Cardiac fibroblast (primary cell): Measurements from ENCODE around the gene CCDC74B.
A peak's percentile ranks its signal among the peaks of the same experiment; 100 is the strongest.
"Not testable (repeated sequence)": the region's sequence is repeated elsewhere in the genome, so short reads cannot be mapped to it uniquely, and the experiment has no call there.

Source experiments
- DNase-seq, 2 donors: peaks; one replicate each; pipeline versions ENCODE4 v3.0.0 to v3.0.0-alpha.2; 2010; ENCODE audit warnings: low read depth in 2 of 2
- H3K4me3 ChIP-seq, 2 donors: replicated peaks in 1 of 2; 1 replicate in 1 of 2; 2 replicates in 1 of 2; pipeline ENCODE4 v1.5.1; 2011; ENCODE audit warnings: low read depth in 2 of 2, low read length in 2 of 2, mild to moderate bottlenecking in 2 of 2, moderate library complexity in 1 of 2
- TF ChIP-seq, protein P1 (sequence below): IDR thresholded peaks from one replicate; pipeline ENCODE4 v1.5.1; 2011; ENCODE audit warnings: low read depth, mild to moderate bottlenecking, low read length, inconsistent platforms

The CCDC74B gene

DNA sequence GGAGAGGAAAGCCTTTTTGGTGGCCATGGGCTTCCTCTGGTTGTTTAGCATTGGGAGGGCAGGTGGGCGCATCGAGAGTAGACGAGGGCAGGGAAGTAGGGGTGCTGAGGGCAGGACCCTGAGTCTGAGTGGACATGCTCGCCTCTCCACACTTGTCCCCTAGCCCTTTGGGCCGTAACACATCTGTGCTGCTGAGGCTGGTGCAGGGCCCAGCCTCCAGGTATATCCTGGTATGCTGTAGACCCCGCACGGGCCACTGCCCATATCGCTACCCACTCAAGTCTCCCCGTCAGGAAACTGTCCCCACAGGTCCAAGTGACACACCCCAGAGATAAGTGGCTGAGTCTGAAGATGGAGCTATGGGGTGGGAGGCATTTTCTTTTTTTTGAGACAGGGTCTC, 13.7 kb upstream of the CCDC74B start:
- no peak overlapping the region for H3K4me3 ChIP-seq
- TF ChIP-seq, protein P1, sequence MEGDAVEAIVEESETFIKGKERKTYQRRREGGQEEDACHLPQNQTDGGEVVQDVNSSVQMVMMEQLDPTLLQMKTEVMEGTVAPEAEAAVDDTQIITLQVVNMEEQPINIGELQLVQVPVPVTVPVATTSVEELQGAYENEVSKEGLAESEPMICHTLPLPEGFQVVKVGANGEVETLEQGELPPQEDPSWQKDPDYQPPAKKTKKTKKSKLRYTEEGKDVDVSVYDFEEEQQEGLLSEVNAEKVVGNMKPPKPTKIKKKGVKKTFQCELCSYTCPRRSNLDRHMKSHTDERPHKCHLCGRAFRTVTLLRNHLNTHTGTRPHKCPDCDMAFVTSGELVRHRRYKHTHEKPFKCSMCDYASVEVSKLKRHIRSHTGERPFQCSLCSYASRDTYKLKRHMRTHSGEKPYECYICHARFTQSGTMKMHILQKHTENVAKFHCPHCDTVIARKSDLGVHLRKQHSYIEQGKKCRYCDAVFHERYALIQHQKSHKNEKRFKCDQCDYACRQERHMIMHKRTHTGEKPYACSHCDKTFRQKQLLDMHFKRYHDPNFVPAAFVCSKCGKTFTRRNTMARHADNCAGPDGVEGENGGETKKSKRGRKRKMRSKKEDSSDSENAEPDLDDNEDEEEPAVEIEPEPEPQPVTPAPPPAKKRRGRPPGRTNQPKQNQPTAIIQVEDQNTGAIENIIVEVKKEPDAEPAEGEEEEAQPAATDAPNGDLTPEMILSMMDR = no peak
- no peak for DNase-seq

DNA sequence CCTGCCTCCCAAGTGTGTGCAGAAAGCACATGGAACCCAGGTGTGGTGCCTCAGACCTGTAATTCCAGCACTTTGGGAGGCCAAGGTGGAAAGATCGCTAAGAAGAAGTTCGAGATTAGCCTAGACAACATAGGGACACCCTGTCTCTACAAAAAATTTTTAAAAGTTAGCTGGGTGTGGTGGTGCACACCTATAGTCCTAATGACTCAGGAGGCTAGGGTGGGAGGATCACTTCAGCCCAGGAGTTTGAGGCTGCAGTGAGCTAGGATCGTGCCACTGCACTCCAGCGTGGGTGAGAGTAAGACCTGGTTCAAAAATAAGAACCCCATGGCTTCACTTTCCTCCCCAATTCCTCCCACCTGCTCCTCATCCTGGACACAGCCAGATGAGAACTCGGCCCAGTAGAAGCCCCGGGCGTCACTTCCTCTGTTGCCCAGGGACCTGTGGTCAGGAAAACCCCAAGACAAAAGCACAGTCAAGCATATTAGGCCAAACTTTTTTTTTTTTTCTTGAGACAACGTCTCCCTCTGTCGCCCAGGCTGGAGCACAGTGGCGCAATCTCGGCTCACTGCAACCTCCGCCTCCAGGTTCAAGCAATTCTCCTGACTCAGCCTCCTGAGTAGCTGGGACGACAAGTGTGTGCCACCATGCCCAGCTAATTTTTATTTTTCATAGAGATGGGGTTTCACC, 13.1 kb upstream of the CCDC74B start:
- DNase-seq = peak; percentile 6 to 60
- H3K4me3 ChIP-seq = not testable (repeated sequence)

DNA sequence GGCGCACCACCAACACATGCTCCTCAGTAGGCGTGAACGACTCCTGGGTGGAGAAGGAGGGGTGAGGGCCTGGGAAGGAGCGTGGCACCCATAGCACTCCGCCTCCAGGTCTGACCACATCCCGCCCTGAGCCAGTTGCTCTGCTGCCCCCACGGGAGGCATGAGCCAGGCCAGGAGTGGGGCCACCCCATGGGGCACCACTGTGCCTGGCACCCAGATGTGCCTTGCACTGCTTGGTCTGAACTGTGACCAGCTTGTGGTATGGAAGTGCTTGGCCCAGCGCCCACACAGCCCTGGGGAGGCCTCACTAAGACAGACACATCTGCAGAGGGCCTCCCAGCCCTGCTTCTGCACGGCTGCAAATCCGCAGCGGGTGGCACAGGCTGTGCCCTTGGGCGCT, 12.4 kb upstream of the CCDC74B start:
- not testable (repeated sequence) for DNase-seq, H3K4me3 ChIP-seq

DNA sequence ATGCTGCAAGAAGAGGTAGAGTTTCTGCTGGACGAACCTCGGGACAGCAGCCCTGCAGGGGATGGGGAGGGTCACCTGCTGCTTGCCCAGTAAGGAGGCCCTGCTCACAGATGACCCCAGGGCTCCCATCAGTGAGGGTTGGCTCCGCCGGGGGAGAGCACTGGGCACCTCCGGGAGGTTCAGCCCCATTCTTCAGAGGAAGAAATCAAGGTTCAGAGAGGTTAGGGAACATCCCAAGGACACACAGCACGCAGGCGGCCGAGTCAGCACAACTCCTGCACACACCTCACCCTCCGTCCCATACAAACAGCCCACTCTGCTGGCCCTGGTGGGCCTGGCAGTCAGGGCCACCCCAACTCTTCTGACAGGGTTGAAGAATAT, 11.7 kb upstream of the CCDC74B start:
- no peak overlapping the region for H3K4me3 ChIP-seq
- TF ChIP-seq, protein P1 = no peak
- no peak for DNase-seq

DNA sequence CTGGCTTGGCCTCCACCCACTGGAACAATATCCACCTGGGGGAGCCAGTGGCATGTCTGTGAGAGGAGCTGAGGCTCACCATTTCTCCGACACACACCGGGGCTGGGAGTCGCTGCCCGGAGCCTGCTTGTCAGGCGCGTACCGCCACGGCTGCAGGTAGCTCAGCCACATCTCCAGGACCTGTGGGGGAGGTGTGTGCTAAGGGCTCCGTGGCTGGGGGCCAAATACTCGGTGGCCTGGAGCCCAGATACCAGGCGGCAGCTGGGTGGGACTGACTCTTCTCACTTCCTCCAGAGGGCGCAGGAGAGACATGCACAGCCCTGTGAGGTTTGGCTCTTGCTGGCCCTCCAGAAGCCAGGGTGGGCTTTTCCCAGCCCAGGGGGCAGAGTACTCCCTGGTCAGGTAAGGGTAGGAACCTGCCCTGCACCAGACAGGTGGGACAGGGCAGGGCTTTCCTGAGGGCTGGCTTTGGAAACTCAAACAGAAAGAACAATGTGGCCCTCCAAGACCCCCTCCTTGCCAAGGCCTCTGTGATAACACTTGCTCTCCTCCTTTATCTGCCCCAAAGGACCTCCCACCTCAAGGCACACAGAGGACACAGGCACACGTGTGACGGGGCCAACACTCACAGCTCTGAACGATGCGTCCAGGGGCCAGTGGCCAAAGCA, 11.2 kb upstream of the CCDC74B start:
- DNase-seq = peak; percentile 61 to 70
- TF ChIP-seq, protein P1 = peak; percentile 66
- not testable (repeated sequence) for H3K4me3 ChIP-seq

DNA sequence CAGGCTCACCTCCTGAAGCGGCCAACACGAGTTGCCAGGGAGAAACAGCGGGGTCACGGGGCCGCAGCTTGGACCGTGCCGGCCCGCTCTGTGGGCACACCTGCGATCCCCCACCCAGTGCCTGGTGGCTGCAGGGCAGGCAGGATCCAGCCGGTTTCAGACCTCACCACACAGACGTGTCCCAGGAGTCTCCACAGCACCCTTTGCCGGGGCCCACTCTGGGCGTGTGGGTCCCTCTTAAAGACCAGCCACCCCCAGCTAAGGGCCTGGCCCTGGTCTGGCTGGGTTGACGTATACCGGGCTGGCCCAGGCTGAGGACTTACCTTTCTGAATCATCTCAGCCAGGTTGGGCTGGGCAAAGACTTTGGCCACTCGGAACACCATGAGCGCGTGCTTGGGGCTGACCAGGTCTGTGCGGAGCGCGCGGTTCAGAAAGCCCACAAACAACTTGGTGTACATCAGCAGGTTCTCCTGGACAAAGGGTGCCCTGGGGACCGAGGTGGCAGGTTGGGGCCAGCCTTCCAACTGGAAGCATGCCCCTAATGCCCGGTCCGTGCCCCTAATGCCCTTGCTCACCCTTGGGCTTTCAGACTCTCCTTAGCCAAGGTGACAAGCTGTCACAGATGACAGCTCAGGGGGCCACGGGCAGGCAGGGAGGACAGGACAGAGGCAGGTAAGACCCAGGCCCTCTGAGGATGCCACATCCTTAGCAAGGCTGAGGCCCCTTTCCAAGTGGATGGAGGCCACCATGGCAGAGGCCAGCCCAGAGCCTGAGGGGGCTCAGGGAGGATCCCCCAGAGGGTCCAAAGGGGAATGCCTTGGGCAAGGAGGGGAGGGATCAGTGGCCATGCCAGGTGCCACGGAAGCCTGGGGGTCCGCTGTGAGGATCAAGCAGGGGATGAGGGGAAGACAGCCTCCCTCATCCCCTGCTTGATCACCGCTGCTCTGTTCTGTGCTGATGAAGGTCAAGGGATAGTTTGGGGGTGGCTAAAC, 10.2 kb upstream of the CCDC74B start:
- H3K4me3 ChIP-seq = no peak overlapping the region
- TF ChIP-seq, protein P1 = no peak
- no peak for DNase-seq

DNA sequence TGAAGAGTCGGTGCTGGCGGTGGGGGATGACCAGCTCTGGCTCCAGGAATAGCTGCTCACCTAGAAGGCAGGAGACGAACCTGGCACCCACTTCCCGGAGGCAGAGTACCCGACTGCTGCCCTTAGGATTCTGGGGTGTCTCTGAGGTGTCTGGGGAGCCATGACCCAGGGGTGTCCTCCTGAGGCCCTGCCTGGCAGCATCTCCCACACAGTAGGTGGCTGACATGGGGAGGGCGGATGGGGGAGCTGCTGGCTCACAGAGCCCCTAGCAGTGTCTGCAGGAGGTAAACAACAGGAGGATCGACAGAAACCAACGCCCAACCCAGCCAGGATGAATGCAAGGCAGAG, 9.5 kb upstream of the CCDC74B start:
- DNase-seq = not testable (repeated sequence)

DNA sequence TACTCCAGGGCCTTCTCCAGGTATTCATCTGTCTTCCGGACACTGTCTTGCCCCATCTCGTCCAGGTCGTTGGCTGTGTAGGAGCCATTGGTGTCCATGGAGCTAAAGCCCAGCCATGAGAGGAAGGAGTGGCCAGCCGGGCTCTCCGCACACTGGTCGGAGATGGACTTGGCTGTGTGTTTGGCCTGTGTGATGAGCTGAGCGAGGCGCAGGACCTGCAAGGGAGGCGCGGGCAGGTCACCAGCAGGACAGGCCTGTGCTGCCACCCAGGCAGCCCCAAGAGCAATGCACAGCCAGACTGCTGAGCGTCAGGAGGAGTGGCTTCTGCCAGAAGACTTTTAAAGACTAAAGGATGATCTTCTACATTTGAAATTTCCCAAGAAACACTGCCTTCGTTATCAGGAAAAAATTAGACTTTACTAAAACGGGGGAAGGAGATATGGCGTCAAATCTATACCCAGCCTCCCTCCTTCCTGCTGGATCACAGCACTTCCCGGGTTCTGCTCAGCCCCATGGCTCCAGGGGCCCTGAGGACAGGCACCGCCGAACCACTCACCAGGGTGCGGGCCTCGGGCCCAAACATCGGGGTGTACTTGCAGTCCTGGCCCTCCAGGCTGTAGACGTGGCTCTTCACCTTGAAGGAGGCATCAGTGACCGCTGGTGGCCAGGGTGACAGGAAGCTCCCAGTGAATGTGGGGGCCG, 9.0 kb upstream of the CCDC74B start:
- not testable (repeated sequence) for DNase-seq

More for the DNA sequence above, 9.5 kb upstream of the CCDC74B start:
- H3K4me3 ChIP-seq = not testable (repeated sequence)

More for the DNA sequence above, 9.0 kb upstream of the CCDC74B start:
- H3K4me3 ChIP-seq = not testable (repeated sequence)
